Uterus (tissue), 4 donors: ENCODE data around the gene CCL8. TPM values are rescaled to one million over a fixed set of nuclear protein-coding genes. Genes with fewer than 3 reads are reported as not detected.

Experiments used
- DNase-seq, 2 donors: peaks; one replicate each; pipeline ENCODE4 v3.0.0-alpha.2; 2019 to 2020
- H3K27ac ChIP-seq, 2 donors: fragments of 200-600 bp; sonication (generic); 1 replicate in 1 of 2; 2 replicates in 1 of 2; pipeline ENCODE4 v1.5.1; 2016 to 2018
- H3K27me3 ChIP-seq, 2 donors: fragments of 200-600 bp; sonication (generic); one replicate each; pipeline ENCODE4 v1.5.1; 2018 to 2019; ENCODE audit warnings: control low read depth in 1 of 2
- H3K36me3 ChIP-seq, 2 donors: fragments of 200-600 bp; sonication (generic); one replicate each; pipeline ENCODE4 v1.5.1; 2019; ENCODE audit warnings: control low read depth in 1 of 2
- H3K4me1 ChIP-seq, 2 donors: fragments of 200-600 bp; sonication (generic); one replicate each; pipeline ENCODE4 v1.5.1; 2018 to 2019; ENCODE audit warnings: control low read depth in 1 of 2
- H3K4me3 ChIP-seq, 2 donors: fragments of 200-600 bp; sonication (generic); 1 replicate in 1 of 2; 2 replicates in 1 of 2; pipeline ENCODE4 v1.5.1; 2018 to 2019; ENCODE audit warnings: mild to moderate bottlenecking in 1 of 2
- H3K9me3 ChIP-seq, 2 donors: fragments of 200-600 bp; sonication (generic); one replicate each; pipeline ENCODE4 v1.5.1; 2019; ENCODE audit warnings: control low read depth in 1 of 2
- CTCF ChIP-seq, 4 experiments: fragments of 200-600 bp in 2 of 4; fragments of 450-650 bp in 2 of 4; sonication (generic) in 2 of 4; IDR thresholded peaks; one replicate each; pipeline ENCODE4 v1.5.1; 2016 to 2019; ENCODE audit warnings: antibody characterized with exemption in 4 of 4, mild to moderate bottlenecking in 2 of 4, moderate library complexity in 1 of 4
- POLR2A ChIP-seq, 2 donors: fragments of 450-650 bp; IDR thresholded peaks; one replicate each; pipeline ENCODE4 v1.6.1; 2016; ENCODE audit warnings: antibody characterized with exemption in 2 of 2, mild to moderate bottlenecking in 1 of 2, moderate library complexity in 1 of 2
- intact Hi-C: fragments of 100-400 bp; cut with DNase I; formaldehyde crosslinking; loops from one replicate; pipeline ENCODE4 v1.15.1; 2023; ENCODE audit warnings: low total_unique reads
- total RNA-seq, 4 donors: library from RNA; depleted of rRNA in 3 of 4; stranded (reverse); fragments of >200 nt in 3 of 4; gene quantifications; one replicate each; pipeline versions ENCODE4 v1.1.0 to v1.2.4, GENCODE V29; 2014 to 2023
- donor health status: DM: yes; HTN: yes; CAD: no.

The CCL8 gene
- total RNA-seq, 4 donors from 2014 or later, result 0.70 TPM; not detected in 3

DNA sequence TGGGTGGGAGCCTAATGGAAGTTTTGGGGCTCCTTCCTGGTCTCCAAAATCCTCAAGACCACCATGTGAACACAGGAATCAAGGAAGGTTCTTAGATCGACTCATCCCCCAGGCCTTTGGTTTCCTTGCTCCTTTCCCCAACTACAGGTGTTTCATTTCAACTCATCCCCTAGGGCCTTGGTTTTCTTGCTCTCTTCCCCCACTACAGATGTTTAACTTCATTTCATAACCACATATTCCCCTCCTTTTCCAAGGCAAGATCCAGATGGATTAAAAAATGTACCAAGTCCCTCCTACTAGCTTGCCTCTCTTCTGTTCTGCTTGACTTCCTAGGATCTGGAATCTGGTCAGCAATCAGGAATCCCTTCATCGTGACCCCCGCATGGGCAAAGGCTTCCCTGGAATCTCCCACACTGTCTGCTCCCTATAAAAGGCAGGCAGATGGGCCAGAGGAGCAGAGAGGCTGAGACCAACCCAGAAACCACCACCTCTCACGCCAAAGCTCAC lies 33.9 kb upstream of the CCL8 start, which contains the start of gene CCL11:
TSS of gene CCL11 (plus strand) at position 457 of the 507 bp plus-strand sequence. CDS start 67 bp downstream, outside the sequence.
- H3K4me1 ChIP-seq, result peaks cover 0 to 3% of the 10 kb centered on the region in 2 donors
- H3K9me3 ChIP-seq, result no peaks in the 10 kb centered on the region
- H3K27ac ChIP-seq, result peak within 1 kb of the TSS in 1 of 2 donors; percentile 55
- intact Hi-C loops, result no loop called here
- no peak within 1 kb of the TSS for H3K4me3 ChIP-seq
- peak in 1 of 2 donors; percentile 19 for DNase-seq
- H3K36me3 ChIP-seq, result no peaks in the 10 kb centered on the region
- TF ChIP-seq POLR2A (IDR thresholded peaks at IDR 0.05) (no peak), CTCF (IDR thresholded peaks at IDR 0.05) (no peak)
- H3K27me3 ChIP-seq, result no peaks in the 10 kb centered on the region

DNA sequence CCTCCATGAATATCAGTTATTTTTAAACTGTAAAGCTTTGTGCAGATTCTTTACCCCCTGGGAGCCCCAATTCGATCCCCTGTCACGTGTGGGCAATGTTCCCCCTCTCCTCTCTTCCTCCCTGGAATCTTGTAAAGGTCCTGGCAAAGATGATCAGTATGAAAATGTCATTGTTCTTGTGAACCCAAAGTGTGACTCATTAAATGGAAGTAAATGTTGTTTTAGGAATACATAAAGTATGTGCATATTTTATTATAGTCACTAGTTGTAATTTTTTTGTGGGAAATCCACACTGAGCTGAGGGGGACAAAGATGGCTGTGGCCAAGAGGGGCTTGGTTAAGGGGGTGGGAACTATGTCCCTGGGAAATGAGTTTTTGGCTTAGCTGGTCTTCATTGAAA lies 31.4 kb upstream of the CCL8 start:
- H3K9me3 ChIP-seq, result no peaks in the 10 kb centered on the region
- no peak overlapping the region for H3K4me3 ChIP-seq
- peaks cover 0 to 3% of the 10 kb centered on the region in 2 donors for H3K4me1 ChIP-seq
- intact Hi-C loops, result no loop called here
- DNase-seq, result no peak
- no peaks in the 10 kb centered on the region for H3K27me3 ChIP-seq
- H3K27ac ChIP-seq, result no peak overlapping the region
- no peaks in the 10 kb centered on the region for H3K36me3 ChIP-seq
- TF ChIP-seq CTCF (IDR thresholded peaks at IDR 0.05), result no peak
- TF ChIP-seq POLR2A (IDR thresholded peaks at IDR 0.05), result no peak

DNA sequence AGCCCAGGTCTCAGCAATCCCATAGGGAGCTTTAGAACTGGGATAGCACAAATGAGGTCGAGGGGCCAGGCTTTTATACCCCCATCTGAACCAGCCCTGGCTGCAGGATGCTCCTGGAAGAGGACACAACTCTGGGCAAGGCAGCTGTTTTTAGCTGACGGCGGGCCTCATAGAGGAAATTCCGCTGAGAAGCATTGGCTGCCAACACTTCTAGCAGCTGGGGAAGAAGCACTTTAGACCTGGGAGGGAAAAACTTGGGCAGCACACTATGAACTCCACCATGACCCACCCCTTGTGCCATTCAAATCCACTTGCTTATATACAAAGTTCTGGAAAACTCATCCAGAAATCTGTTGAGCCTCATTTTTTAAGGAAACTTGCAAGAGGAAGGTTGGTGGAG lies 28.6 kb upstream of the CCL8 start:
- DNase-seq, result no peak
- H3K4me3 ChIP-seq, result no peak overlapping the region
- H3K4me1 ChIP-seq, result no peaks in the 10 kb centered on the region
- no peak for TF ChIP-seq POLR2A (IDR thresholded peaks at IDR 0.05)
- no peak for TF ChIP-seq CTCF (IDR thresholded peaks at IDR 0.05)
- H3K27ac ChIP-seq, result no peak overlapping the region
- H3K27me3 ChIP-seq, result no peaks in the 10 kb centered on the region
- intact Hi-C loops, result no loop called here
- no peaks in the 10 kb centered on the region for H3K36me3 ChIP-seq
- no peaks in the 10 kb centered on the region for H3K9me3 ChIP-seq

GRCh38 chr17:34291721-34292348 lies 27.4 kb upstream of the CCL8 start:
- Histone ChIP-seq H3K36me3 (no peaks in the 10 kb centered on the region), H3K27me3 (no peaks in the 10 kb centered on the region), H3K4me3 (no peak overlapping the region), H3K27ac (no peak overlapping the region), H3K9me3 (no peaks in the 10 kb centered on the region), H3K4me1 (no peaks in the 10 kb centered on the region)
- intact Hi-C loops, result no loop called here
- DNase-seq, result no peak
- no peak for TF ChIP-seq POLR2A (IDR thresholded peaks at IDR 0.05)
- TF ChIP-seq CTCF (IDR thresholded peaks at IDR 0.05), result no peak

- TF ChIP-seq CTCF (IDR thresholded peaks at IDR 0.05) (no peak), POLR2A (IDR thresholded peaks at IDR 0.05) (no peak)
- H3K4me3 ChIP-seq, result no peak overlapping the region
- no peaks in the 10 kb centered on the region for H3K4me1 ChIP-seq
- H3K9me3 ChIP-seq, result no peaks in the 10 kb centered on the region
- no peak overlapping the region for H3K27ac ChIP-seq
- intact Hi-C loops, result no loop called here
- DNase-seq, result no peak
- no peaks in the 10 kb centered on the region for H3K36me3 ChIP-seq
- H3K27me3 ChIP-seq, result no peaks in the 10 kb centered on the region
Measured at GRCh38 chr17:34299027-34299426, 20.2 kb upstream of the CCL8 start.
